Ectodermal cell (in vitro differentiated cells): Measurements from ENCODE around the gene AKR7A2.

Experiments
- H3K27ac ChIP-seq: 2 replicates; pipeline ENCODE4 v1.7.0; 2013; ENCODE audit warnings: mild to moderate bottlenecking, low read depth, low read length; ENCODE audit not compliant: insufficient read depth, poor library complexity, severe bottlenecking
- H3K27me3 ChIP-seq: 2 replicates; pipeline ENCODE4 v1.7.0; 2013; ENCODE audit warnings: mild to moderate bottlenecking, low read length; ENCODE audit not compliant: insufficient read depth, control insufficient read depth, poor library complexity, severe bottlenecking
- H3K36me3 ChIP-seq: one replicate; pipeline ENCODE4 v1.7.0; 2013; ENCODE audit warnings: low read length; ENCODE audit not compliant: control insufficient read depth, insufficient read depth
- H3K4me1 ChIP-seq: one replicate; pipeline ENCODE4 v1.7.0; 2013; ENCODE audit warnings: low read length; ENCODE audit not compliant: control insufficient read depth, insufficient read depth
- H3K4me3 ChIP-seq: 2 replicates; pipeline ENCODE4 v1.7.0; 2013; ENCODE audit warnings: low read depth, low read length, control low read depth; ENCODE audit not compliant: insufficient read depth
- H3K9me3 ChIP-seq: 2 replicates; pipeline ENCODE4 v1.7.0; 2013; ENCODE audit warnings: mild to moderate bottlenecking, low read length, moderate library complexity; ENCODE audit not compliant: control insufficient read depth
- WGBS, 2 experiments: methylation state at CpG; one replicate each; pipeline ENCODE4 v1.1.7; 2013; ENCODE audit warnings: missing lambda C conversion rate in 2 of 2; 5-methylcytosine and 5-hydroxymethylcytosine counted together

AKR7A2 gene

DNA sequence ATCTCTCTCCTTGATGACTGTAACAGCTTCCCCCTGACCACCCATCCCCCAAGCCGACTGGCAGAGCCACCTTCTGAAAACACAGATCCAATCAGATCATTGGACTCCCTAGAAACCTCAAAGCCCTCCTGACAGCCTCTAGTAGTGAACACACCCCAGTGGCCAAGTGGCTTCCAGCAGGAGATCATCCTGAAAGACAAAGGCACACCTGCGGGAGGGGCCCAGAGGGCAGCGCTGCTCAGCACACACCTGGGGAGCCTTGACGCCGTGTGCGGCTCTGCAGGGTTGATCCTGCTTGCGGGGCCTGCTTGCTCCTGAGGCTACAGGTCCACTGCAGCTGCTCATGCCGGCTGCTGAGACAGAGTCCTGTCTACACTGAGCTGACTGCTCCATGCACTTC is 41.7 kb upstream of the AKR7A2 start:
- Histone ChIP-seq H3K9me3 (no peaks in the 10 kb centered on the region), H3K27ac (no peak overlapping the region), H3K4me1 (peaks cover 6% of the 10 kb centered on the region), H3K36me3 (peaks cover 8% of the 10 kb centered on the region), H3K27me3 (no peaks in the 10 kb centered on the region), H3K4me3 (no peak overlapping the region)
- WGBS, 2 experiments = 28 to 31% methylated on average over 7 of the region's 8 CpGs

DNA sequence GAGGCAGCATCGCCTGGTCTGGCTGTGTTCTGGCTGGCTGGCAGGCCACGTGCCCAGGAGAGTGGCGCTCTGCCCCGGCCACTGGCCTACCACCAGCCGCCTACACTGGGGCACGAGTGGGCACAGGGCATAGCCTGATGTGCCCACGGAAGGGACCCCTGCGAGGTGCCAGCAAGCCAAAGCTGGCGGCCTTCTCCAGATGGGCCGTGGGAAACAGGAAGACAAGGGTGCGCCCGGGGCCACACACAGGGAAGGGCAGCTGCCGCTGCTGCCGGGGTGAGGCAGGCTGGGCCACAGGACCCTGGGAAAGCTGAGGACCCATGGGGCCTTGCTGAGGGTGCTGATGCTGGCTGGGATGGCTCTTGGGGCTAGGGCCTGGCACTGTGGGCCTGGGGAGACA is 40.9 kb upstream of the AKR7A2 start:
- H3K9me3 ChIP-seq = no peaks in the 10 kb centered on the region
- H3K4me1 ChIP-seq = peaks cover 6% of the 10 kb centered on the region
- no peak overlapping the region for H3K4me3 ChIP-seq
- peaks cover 8% of the 10 kb centered on the region for H3K36me3 ChIP-seq
- H3K27ac ChIP-seq = no peak overlapping the region
- no peaks in the 10 kb centered on the region for H3K27me3 ChIP-seq
- 94 to 95% methylated on average over 14 of the region's 14 CpGs for WGBS, 2 experiments

DNA sequence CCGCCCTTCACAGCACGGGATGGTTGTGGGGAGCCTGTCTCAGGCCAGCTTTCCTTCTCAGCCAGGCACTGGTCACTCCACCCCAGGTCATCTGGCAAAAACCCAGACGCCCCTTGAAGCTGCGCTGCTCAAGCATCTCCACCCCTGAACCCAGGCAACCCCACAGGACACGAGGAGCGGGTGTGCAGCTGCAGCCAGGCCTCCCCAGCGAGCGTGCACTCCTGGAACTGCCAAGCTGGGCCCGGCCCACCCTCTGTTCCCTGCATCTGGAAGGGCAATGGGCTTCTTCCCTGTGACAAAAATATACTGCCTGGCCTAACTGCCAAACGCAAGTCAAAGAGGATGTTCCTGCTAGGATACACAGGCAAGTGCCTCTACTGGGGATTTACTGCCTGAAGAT is 39.9 kb upstream of the AKR7A2 start:
- peaks cover 8% of the 10 kb centered on the region for H3K36me3 ChIP-seq
- H3K9me3 ChIP-seq = no peaks in the 10 kb centered on the region
- WGBS, 2 experiments = 93 to 96% methylated on average over 10 of the region's 10 CpGs
- H3K4me3 ChIP-seq = no peak overlapping the region
- peaks cover 6% of the 10 kb centered on the region for H3K4me1 ChIP-seq
- no peak overlapping the region for H3K27ac ChIP-seq
- no peaks in the 10 kb centered on the region for H3K27me3 ChIP-seq

DNA sequence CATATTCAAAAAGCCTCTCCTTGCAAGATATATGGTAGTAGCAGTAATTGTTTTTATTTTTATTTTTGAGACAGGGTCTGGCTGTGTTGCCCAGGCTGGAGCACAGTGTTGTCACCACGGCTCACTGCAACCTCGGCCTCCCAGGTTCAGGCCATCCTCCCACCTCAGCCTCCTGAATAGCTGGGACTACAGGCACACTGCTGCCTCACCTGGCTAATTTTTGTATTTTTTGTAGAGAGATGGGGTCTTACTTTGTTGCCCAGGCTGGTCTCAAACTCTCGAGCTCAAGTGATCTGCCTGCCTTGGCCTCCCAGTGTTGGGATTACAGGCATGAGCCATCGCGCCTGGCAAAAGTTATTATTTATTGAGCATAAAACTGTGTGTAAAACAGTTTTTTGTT is 38.6 kb upstream of the AKR7A2 start:
- Histone ChIP-seq H3K36me3 (peaks cover 8% of the 10 kb centered on the region), H3K27ac (no peak overlapping the region), H3K9me3 (no peaks in the 10 kb centered on the region), H3K4me3 (no peak overlapping the region), H3K27me3 (no peaks in the 10 kb centered on the region), H3K4me1 (peaks cover 6% of the 10 kb centered on the region)
- WGBS, 2 experiments = 90 to 95% methylated on average over 5 of the region's 5 CpGs

DNA sequence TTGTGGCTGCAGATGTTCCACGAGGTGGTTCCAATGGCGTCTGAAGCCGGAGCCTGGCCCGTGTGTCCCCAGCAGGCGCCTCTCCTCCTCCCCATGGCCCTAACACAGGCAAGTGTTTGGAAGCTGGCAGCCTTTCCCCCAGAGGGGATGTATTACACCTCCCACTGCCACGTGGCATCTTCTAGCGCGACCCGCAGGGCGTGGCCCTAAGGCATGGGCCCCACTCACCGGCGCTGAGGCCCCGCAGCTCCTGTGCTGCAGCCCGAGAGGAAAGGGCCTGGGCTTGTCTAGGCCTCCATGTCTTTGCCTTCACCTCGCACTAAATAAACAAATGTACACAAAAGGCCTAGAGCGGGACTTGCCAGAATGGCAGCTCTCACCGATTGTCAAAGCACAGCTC is 38.1 kb upstream of the AKR7A2 start:
- H3K27ac ChIP-seq = no peak overlapping the region
- H3K9me3 ChIP-seq = no peaks in the 10 kb centered on the region
- H3K4me1 ChIP-seq = peaks cover 6% of the 10 kb centered on the region
- WGBS, 2 experiments = 92% methylated on average over 17 of the region's 17 CpGs
- H3K36me3 ChIP-seq = peaks cover 8% of the 10 kb centered on the region
- no peak overlapping the region for H3K4me3 ChIP-seq
- H3K27me3 ChIP-seq = no peaks in the 10 kb centered on the region

DNA sequence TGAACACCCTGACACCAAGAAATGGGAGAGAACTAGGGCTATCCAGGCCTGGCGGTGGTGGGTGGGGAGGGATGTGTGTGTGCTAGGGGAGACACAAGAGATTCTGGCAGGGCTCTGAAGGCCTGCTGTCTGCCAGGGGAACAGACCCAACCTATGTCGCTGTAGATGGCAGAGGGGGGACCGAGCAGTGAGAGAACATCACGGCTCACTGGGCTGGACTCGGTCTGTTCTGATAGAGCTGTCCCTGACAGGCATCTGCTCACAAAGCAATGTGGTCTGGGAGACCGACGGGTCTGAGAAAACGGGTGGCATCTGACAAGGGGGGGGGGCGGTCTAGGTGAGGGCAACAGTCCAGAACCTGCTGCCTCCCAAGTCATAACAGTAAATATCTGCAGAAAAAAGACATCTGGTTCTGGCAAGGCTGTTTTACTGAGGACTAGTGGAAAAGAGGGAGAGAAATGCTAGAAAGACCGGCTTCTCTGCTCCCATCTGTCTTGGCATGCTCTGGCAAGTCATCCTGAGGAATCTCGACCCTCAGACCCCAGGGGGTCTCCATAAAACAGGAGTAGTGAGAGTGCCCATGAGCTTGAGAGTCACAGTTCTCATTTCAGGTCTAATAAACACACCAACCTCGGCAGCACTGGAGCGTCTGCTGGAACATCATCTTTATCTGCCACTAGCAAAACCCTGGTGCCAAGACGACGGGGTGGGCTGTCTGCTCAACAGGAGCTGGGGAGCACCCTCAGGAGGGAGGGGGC is 36.7 kb upstream of the AKR7A2 start:
- Histone ChIP-seq H3K4me1 (no peaks in the 10 kb centered on the region), H3K4me3 (no peak overlapping the region), H3K27me3 (no peaks in the 10 kb centered on the region), H3K36me3 (peaks cover 9% of the 10 kb centered on the region), H3K27ac (no peak overlapping the region), H3K9me3 (no peaks in the 10 kb centered on the region)
- WGBS, 2 experiments = 94% methylated on average over 14 of the region's 15 CpGs

DNA sequence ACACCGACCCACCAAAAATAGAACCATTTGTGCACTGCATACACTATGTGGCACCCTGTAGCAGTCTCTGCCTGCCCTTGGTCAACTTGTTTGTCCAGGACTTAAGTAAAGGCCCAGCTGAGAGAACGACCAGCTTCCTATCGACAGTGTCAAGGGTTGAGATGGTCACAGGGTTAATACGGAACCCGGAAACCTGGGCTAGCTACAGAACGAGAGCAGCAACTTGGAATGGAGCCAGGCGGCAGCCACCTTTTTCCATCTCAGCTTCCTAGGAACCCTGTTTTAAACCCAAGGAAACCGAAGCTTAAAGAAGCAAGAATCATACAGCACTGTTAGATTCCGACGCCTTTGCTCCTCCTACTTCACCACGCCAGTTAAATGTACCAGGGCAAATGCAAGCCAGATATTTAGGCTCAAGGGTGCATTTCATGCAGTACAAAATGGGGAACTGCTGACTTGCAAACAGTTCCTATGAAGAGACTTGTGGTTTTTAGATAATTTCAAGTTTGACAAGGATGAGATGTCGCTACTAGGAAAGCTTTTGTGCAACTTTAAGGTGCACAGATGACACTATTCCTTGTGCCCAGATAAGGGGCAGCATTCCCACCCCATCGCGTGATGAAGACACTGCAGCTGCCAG is 35.7 kb upstream of the AKR7A2 start:
- 90 to 94% methylated on average over 14 of the region's 14 CpGs for WGBS, 2 experiments

DNA sequence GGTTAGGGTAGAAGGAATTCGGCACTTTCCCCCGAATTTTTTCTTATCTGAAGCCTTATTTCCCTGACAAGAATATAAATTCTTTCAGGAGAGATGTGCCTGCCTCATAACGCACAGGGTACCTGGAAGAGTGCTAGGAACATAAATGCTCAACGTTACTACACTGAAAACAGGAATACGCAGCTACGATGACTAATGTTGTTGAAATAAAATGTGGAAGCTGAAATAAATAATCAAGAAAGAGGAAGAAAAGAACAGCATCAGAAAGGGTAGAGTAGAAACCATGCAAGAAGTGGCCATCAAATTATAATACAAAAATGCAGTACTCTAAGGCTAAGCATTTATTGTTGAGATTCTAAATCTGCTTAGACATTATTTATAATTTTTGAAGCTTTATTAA is 34.1 kb upstream of the AKR7A2 start:
- no peaks in the 10 kb centered on the region for H3K4me1 ChIP-seq
- 94 to 95% methylated on average over 6 of the region's 6 CpGs for WGBS, 2 experiments
- H3K9me3 ChIP-seq = no peaks in the 10 kb centered on the region
- H3K4me3 ChIP-seq = no peak overlapping the region
- no peaks in the 10 kb centered on the region for H3K27me3 ChIP-seq
- H3K36me3 ChIP-seq = peaks cover 6% of the 10 kb centered on the region
- H3K27ac ChIP-seq = no peak overlapping the region

More for the DNA sequence above, 35.7 kb upstream of the AKR7A2 start:
- Histone ChIP-seq H3K4me3 (no peak overlapping the region), H3K27me3 (no peaks in the 10 kb centered on the region), H3K9me3 (no peaks in the 10 kb centered on the region), H3K4me1 (no peaks in the 10 kb centered on the region), H3K27ac (no peak overlapping the region), H3K36me3 (peaks cover 9% of the 10 kb centered on the region)

DNA sequence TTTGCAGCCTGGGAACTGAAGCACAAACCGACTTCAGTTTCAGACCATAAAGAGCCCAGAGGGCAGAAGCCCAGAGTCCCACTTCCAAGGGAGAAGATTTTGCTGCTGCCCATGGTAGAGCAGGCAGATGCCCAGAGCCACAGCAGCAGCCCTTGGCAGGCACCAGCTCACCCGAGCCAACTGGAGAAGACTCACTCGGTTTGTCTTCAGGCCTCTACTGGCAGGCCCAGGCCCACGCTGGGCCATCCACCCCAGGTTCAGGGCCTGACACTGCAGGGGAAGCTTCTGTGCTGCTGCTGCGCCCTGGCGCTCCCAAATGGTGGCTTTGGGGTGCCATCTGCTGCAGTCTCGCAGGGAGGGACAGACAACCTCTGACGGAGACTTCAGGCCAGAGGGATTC is 33.4 kb upstream of the AKR7A2 start:
- H3K4me1 ChIP-seq = no peaks in the 10 kb centered on the region
- H3K27me3 ChIP-seq = no peaks in the 10 kb centered on the region
- WGBS, 2 experiments = 94 to 95% methylated on average over 8 of the region's 8 CpGs
- no peak overlapping the region for H3K4me3 ChIP-seq
- no peaks in the 10 kb centered on the region for H3K9me3 ChIP-seq
- H3K36me3 ChIP-seq = peaks cover 6% of the 10 kb centered on the region
- H3K27ac ChIP-seq = no peak overlapping the region

DNA sequence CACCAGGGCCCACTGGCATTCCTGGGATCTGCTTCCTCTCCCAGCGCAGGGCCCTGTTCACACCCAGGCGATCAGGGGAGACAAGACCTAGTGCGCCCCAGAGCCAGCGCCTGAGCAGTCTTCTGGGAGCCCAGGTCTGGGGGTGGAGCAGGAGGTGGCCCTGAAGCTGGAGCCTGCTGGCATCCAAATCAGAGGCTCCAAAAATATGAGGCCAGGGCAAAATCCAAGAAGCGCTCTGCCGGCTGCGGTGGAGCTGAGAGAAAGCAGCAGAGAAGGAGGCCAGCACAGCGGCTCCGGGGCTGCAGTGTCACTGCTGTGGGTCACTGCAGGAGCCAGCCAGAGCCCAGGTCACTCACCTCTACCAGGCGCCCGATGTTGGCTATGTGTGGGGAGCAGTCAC is 32.9 kb upstream of the AKR7A2 start:
- H3K4me1 ChIP-seq = no peaks in the 10 kb centered on the region
- H3K27ac ChIP-seq = no peak overlapping the region
- WGBS, 2 experiments = 95 to 96% methylated on average over 11 of the region's 11 CpGs
- H3K27me3 ChIP-seq = no peaks in the 10 kb centered on the region
- peaks cover 6% of the 10 kb centered on the region for H3K36me3 ChIP-seq
- no peaks in the 10 kb centered on the region for H3K9me3 ChIP-seq
- H3K4me3 ChIP-seq = no peak overlapping the region
